Measurements from ENCODE around the gene NEB. TPM values are rescaled to one million over a fixed set of nuclear protein-coding genes. Genes with fewer than 3 reads are reported as not detected.

The NEB gene
- polyA plus RNA-seq, 3 donors, result 2.7 TPM; not detected in 2

- Histone ChIP-seq H3K9ac (ENCODE audit: insufficient read depth, low read length, poor library complexity, severe bottlenecking) (no peak overlapping the region), H3K27ac (ENCODE audit: low read depth in 1 of 2, low read length in 2 of 2) (no peak overlapping the region), H3K4me1 (ENCODE audit: control insufficient read depth in 1 of 2, insufficient read depth in 2 of 2, low read length in 2 of 2) (no peaks in the 10 kb centered on the region), H2AFZ (ENCODE audit: insufficient read depth, low read depth, low read length, poor library complexity, severe bottlenecking) (no peak overlapping the region), H3K4me2 (replicated peaks; ENCODE audit: extremely low read depth, low read length, poor library complexity, severe bottlenecking) (no peak overlapping the region), H3K9me3 (replicated peaks in 1 of 2; ENCODE audit: control insufficient read depth in 1 of 2, insufficient read depth in 1 of 2, low read length in 2 of 2) (no peaks in the 10 kb centered on the region), H3K79me2 (ENCODE audit: insufficient read depth, low read length) (no peaks in the 10 kb centered on the region), H4K20me1 (ENCODE audit: insufficient read depth, low read length) (no peaks in the 10 kb centered on the region), H3K4me3 (replicated peaks in 1 of 3; ENCODE audit: low read depth in 2 of 3, low read length in 3 of 3) (no peak overlapping the region), H3K27me3 (ENCODE audit: control insufficient read depth in 2 of 2, insufficient read depth in 2 of 2, low read length in 2 of 2) (no peaks in the 10 kb centered on the region), H3K36me3 (replicated peaks in 1 of 2; ENCODE audit: control insufficient read depth in 1 of 2, insufficient read depth in 2 of 2, low read length in 2 of 2) (no peaks in the 10 kb centered on the region)
- peaks cover 0 to 8% (median 2%) of the 10 kb centered on the region in 7 donors for H3K9me3 Mint-ChIP-seq
- no peaks in the 10 kb centered on the region for H3K36me3 Mint-ChIP-seq
- 100% methylated on average over 1 of the region's 2 CpGs for WGBS (ENCODE audit: insufficient coverage)
- TF ChIP-seq CTCF (IDR thresholded peaks at IDR 0.05), result no peak
- intact Hi-C loops (cut with micrococcal nuclease), result no loop called here
- DNase-seq, result no peak
- H3K4me3 Mint-ChIP-seq, result no peak overlapping the region
- H3K4me1 Mint-ChIP-seq, result no peaks in the 10 kb centered on the region
- no peak overlapping the region for H3K27ac Mint-ChIP-seq
- H3K27me3 Mint-ChIP-seq (ENCODE audit: low read depth in 3 of 3), result peaks cover 0 to 3% (median 0%) of the 10 kb centered on the region in 3 donors
Measured at GRCh38 chr2:151713291-151713903, 20.9 kb downstream of the NEB start.

- H3K9me3 Mint-ChIP-seq, result peaks cover 0 to 4% (median 0%) of the 10 kb centered on the region in 7 donors
- H3K27me3 ChIP-seq (ENCODE audit: control insufficient read depth in 2 of 2, insufficient read depth in 2 of 2, low read length in 2 of 2), result no peaks in the 10 kb centered on the region
- intact Hi-C loops (cut with micrococcal nuclease), result no loop called here
- H3K36me3 ChIP-seq (replicated peaks in 1 of 2; ENCODE audit: control insufficient read depth in 1 of 2, insufficient read depth in 2 of 2, low read length in 2 of 2), result no peaks in the 10 kb centered on the region
- H3K27ac ChIP-seq (ENCODE audit: low read depth in 1 of 2, low read length in 2 of 2), result no peak overlapping the region
- peaks cover 0 to 3% (median 0%) of the 10 kb centered on the region in 3 donors for H3K27me3 Mint-ChIP-seq (ENCODE audit: low read depth in 3 of 3)
- H3K4me3 Mint-ChIP-seq, result no peak overlapping the region
- no peaks in the 10 kb centered on the region for H3K4me1 ChIP-seq (ENCODE audit: control insufficient read depth in 1 of 2, insufficient read depth in 2 of 2, low read length in 2 of 2)
- no peak overlapping the region for H3K27ac Mint-ChIP-seq
- no peak overlapping the region for H3K9ac ChIP-seq (ENCODE audit: insufficient read depth, low read length, poor library complexity, severe bottlenecking)
- WGBS (ENCODE audit: insufficient coverage), result 100% methylated on average over 1 of the region's 1 CpG
- H3K4me3 ChIP-seq (replicated peaks in 1 of 3; ENCODE audit: low read depth in 2 of 3, low read length in 3 of 3), result no peak overlapping the region
- no peak for DNase-seq
- no peaks in the 10 kb centered on the region for H3K4me1 Mint-ChIP-seq
- H3K4me2 ChIP-seq (replicated peaks; ENCODE audit: extremely low read depth, low read length, poor library complexity, severe bottlenecking), result no peak overlapping the region
- no peaks in the 10 kb centered on the region for H4K20me1 ChIP-seq (ENCODE audit: insufficient read depth, low read length)
- H3K36me3 Mint-ChIP-seq, result no peaks in the 10 kb centered on the region
- no peaks in the 10 kb centered on the region for H3K79me2 ChIP-seq (ENCODE audit: insufficient read depth, low read length)
- H3K9me3 ChIP-seq (replicated peaks in 1 of 2; ENCODE audit: control insufficient read depth in 1 of 2, insufficient read depth in 1 of 2, low read length in 2 of 2), result no peaks in the 10 kb centered on the region
- no peak for TF ChIP-seq CTCF (IDR thresholded peaks at IDR 0.05)
- H2AFZ ChIP-seq (ENCODE audit: insufficient read depth, low read depth, low read length, poor library complexity, severe bottlenecking), result no peak overlapping the region
Measured at GRCh38 chr2:151711025-151711424, 23.3 kb downstream of the NEB start.
